ENCODE results near the gene CKAP2L. TPM values are rescaled to one million over a fixed set of nuclear protein-coding genes. Genes with fewer than 3 reads are reported as not detected.
A peak's percentile ranks its signal among the peaks of the same experiment; 100 is the strongest.

CKAP2L gene
- total and polyA plus RNA-seq, 9 of the 15 experiments (the other 6 are each of a cell fraction or from before 2014, with no cell fraction given): 10.4 to 21.9 (median 14.2) TPM

DNA sequence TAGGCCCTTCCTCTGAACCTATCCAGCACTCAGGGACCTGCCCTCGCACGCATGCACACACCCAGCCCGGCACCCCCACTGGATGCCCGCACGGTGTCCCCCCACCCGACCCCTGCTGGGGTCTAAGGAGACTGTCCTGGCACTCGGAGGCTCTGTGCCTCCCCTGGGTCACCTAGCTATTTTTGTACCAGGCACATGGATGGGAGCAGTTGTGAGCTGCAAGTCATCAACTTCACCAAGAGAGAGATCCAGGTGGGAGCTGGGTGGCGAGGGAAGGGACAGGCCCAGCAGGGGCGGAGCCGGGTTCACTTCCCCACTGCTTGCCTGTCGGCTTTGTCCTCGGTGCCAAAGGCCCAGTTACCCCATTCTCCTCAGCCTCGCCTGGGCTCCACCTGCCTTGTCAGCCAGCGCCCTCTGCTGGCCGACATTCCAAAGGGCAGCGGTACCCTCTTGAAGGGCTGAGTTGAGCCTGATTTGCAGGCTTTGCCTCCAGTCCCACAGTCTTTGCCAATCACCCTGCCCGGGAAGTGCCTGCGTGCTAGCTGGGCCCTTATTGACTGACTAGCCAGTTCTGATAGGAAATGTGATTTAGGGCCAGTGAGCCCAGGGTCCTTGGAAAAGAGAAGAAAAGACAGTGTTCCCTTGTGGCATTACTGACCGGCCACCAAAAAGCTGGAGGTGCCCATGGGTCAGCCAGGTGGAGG lies 37.8 kb downstream of the CKAP2L start (continued):
- TF ChIP-seq, protein P1, sequence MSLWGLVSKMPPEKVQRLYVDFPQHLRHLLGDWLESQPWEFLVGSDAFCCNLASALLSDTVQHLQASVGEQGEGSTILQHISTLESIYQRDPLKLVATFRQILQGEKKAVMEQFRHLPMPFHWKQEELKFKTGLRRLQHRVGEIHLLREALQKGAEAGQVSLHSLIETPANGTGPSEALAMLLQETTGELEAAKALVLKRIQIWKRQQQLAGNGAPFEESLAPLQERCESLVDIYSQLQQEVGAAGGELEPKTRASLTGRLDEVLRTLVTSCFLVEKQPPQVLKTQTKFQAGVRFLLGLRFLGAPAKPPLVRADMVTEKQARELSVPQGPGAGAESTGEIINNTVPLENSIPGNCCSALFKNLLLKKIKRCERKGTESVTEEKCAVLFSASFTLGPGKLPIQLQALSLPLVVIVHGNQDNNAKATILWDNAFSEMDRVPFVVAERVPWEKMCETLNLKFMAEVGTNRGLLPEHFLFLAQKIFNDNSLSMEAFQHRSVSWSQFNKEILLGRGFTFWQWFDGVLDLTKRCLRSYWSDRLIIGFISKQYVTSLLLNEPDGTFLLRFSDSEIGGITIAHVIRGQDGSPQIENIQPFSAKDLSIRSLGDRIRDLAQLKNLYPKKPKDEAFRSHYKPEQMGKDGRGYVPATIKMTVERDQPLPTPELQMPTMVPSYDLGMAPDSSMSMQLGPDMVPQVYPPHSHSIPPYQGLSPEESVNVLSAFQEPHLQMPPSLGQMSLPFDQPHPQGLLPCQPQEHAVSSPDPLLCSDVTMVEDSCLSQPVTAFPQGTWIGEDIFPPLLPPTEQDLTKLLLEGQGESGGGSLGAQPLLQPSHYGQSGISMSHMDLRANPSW (CRISPR knock-in tag; IDR thresholded peaks at IDR 0.05): no peak
- peak; percentile 40; the same call in 1 of the 2 replicates for TF ChIP-seq ARID4B (CRISPR knock-in tag; IDR thresholded peaks at IDR 0.05)
- no peak for TF ChIP-seq ZNF224 (CRISPR knock-in tag; IDR thresholded peaks at IDR 0.05)
- no peak for TF ChIP-seq PCBP2 (IDR thresholded peaks at IDR 0.05; ENCODE audit: low read depth, low read length, poor library complexity, severe bottlenecking)
- TF ChIP-seq, protein P2, sequence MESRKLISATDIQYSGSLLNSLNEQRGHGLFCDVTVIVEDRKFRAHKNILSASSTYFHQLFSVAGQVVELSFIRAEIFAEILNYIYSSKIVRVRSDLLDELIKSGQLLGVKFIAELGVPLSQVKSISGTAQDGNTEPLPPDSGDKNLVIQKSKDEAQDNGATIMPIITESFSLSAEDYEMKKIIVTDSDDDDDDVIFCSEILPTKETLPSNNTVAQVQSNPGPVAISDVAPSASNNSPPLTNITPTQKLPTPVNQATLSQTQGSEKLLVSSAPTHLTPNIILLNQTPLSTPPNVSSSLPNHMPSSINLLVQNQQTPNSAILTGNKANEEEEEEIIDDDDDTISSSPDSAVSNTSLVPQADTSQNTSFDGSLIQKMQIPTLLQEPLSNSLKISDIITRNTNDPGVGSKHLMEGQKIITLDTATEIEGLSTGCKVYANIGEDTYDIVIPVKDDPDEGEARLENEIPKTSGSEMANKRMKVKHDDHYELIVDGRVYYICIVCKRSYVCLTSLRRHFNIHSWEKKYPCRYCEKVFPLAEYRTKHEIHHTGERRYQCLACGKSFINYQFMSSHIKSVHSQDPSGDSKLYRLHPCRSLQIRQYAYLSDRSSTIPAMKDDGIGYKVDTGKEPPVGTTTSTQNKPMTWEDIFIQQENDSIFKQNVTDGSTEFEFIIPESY (CRISPR knock-in tag; IDR thresholded peaks at IDR 0.05): no peak
- no peak for TF ChIP-seq POU5F1 (IDR thresholded peaks at IDR 0.05; ENCODE audit: borderline replicate concordance, low read depth, low read length, partially characterized antibody)
- TF ChIP-seq STAG1 (CRISPR knock-in tag; IDR thresholded peaks at IDR 0.05; ENCODE audit: borderline replicate concordance): peak; percentile 98
- TF ChIP-seq MAX (CRISPR knock-in tag; IDR thresholded peaks at IDR 0.05): 0 out of 2 replicates have a peak, but pooled peaks have one; percentile 13
- TF ChIP-seq HNRNPK (IDR thresholded peaks at IDR 0.05; ENCODE audit: low read depth, low read length, poor library complexity, severe bottlenecking): no peak
- TF ChIP-seq ATF7 (IDR thresholded peaks at IDR 0.05): peak; percentile 36; the same call in 1 of the 2 replicates
- no peak for TF ChIP-seq CBX5 (IDR thresholded peaks at IDR 0.05; ENCODE audit: borderline replicate concordance, low read depth)
- TF ChIP-seq RBM39 (optimal IDR thresholded peaks at IDR 0.05; ENCODE audit: low read depth, low read length): peak; percentile 81
- TF ChIP-seq FIP1L1 (IDR thresholded peaks at IDR 0.05; ENCODE audit: low read depth, low read length, poor library complexity, severe bottlenecking): no peak
- no peak for TF ChIP-seq ZNF253 (CRISPR knock-in tag; conservative IDR thresholded peaks at IDR 0.05)
- no peak for TF ChIP-seq ARID1B (IDR thresholded peaks at IDR 0.05)
